ENCODE data around the gene C11orf52. TPM values are rescaled to one million over a fixed set of nuclear protein-coding genes. Genes with fewer than 3 reads are reported as not detected.
A peak's percentile ranks its signal among the peaks of the same experiment; 100 is the strongest.

The C11orf52 gene
- total and polyA plus RNA-seq, 2 of the 4 experiments (the other 2 are of a cell fraction): 0.90 to 1.1 TPM

DNA sequence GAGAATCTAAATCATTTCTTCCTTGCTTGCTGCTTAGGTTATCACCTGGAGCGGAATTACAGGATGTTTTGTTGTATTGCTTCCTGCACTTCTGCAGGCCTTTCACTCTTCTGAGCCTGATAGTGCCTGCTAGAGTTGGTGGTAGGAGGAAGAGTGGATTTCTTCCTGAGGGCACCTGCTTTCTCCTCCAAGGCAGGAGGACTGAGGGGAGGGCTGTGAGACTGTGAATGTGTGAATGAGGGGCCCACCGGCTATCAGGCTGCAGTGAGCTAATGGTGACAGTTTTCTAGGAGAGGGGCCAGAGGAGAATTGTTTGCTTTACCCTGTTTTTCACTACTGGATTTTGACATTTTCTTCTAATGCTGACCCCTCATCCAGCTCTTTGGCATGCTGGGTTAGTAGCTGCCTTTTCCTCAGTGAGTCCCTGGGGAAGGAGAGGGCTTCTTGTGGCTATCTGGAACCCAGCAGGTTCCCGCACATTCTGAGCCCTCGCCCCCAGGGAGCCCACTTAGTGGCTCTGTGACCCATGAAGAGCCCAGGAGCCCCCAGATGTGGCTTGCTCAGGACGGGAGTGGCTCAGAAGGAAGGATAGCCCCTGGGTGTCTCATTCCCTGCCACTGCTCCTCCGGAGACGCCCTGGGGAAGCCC, 57.5 kb downstream of the C11orf52 start:
- 100% methylated on average over 3 of the region's 7 CpGs; no CpG with 5 or more reads in 1 of the 2 experiments for WGBS, 2 experiments (ENCODE audit: extremely low coverage in 2 of 2, insufficient read length in 1 of 2)
- intact Hi-C loops (cut with micrococcal nuclease): no loop called here
- POLR2A ChIA-PET (ENCODE audit: unreplicated experiment): no interaction called here

More for the DNA sequence above, 57.5 kb downstream of the C11orf52 start:
- 0 out of 2 replicates have a peak overlapping the region, but pooled peaks have one; percentile 45 for H3K14ac ChIP-seq (replicated peaks; ENCODE audit: low read depth, low read length)
- peak overlapping the region; percentile 71 for H2AK9ac ChIP-seq (replicated peaks; ENCODE audit: low read depth, low read length, poor library complexity)
- no peak overlapping the region; the same call in 1 of the 2 replicates for H3K18ac ChIP-seq (ENCODE audit: low read depth, low read length)
- no peak overlapping the region for H3K4me2 ChIP-seq (ENCODE audit: low read depth, low read length)
- ATAC-seq (ENCODE audit: low read depth) (no peak), DNase-seq (no peak)
- peaks cover 6 to 22% of the 10 kb centered on the region in 2 experiments; a peak in 2 of 4 replicates for H3K79me1 ChIP-seq (ENCODE audit: low read depth in 1 of 2, low read length in 2 of 2)
- BruUV-seq (replicated peaks): no TSS peak
- no peaks in the 10 kb centered on the region for H3K27me3 ChIP-seq (ENCODE audit: control insufficient read depth, insufficient read depth, low read length)
- H3K56ac ChIP-seq (ENCODE audit: extremely low read depth, insufficient read depth, low read length): no peak overlapping the region
- no peak overlapping the region for H3K9ac ChIP-seq (ENCODE audit: low read depth, low read length)
- no peak overlapping the region; the same call in 1 of the 2 replicates for H3K23ac ChIP-seq (ENCODE audit: low read depth, low read length)
- peak overlapping the region; percentile 50 for H2AK5ac ChIP-seq (ENCODE audit: low read depth, low read length)
- H3K4ac ChIP-seq (ENCODE audit: low read depth, low read length): peak overlapping the region; percentile 62
- peak overlapping the region; percentile 57; the same call in 1 of the 2 replicates for H4K91ac ChIP-seq (ENCODE audit: insufficient read depth, low read depth, low read length)
- H4K20me1 ChIP-seq (ENCODE audit: insufficient read depth, low read length): no peaks in the 10 kb centered on the region
- peak overlapping the region; percentile 90 for H2AFZ ChIP-seq (replicated peaks; ENCODE audit: low read length, poor library complexity)
- H3K9me1 ChIP-seq (ENCODE audit: insufficient read depth, low read length): peaks cover 7% of the 10 kb centered on the region; the same call in 1 of the 2 replicates
- H3K4me3 ChIP-seq (ENCODE audit: insufficient read depth, low read depth, low read length): no peak overlapping the region
- H4K8ac ChIP-seq (ENCODE audit: low read depth in 2 of 2, low read length in 2 of 2): peak overlapping the region; percentile 46 to 77; a peak in 3 of 4 replicates
- H3K9me3 ChIP-seq (ENCODE audit: control insufficient read depth, insufficient read depth, low read length): no peaks in the 10 kb centered on the region
- CTCF ChIA-PET: no interaction called here
- dilution Hi-C loops (cut with HindIII; ENCODE audit: low sequenced_read_pairs, unreplicated experiment) (no loop called here), in situ Hi-C loops (cut with MboI; ENCODE audit: low sequenced_read_pairs) (loop anchor here (5.0 to 25.0 kb wide), 2 partner anchors 39 to 389 kb away; partner anchors contain the start of gene DIXDC1)
- 0 out of 3 replicates have a peak overlapping the region, but pooled peaks have one; percentile 68 for H2BK15ac ChIP-seq (ENCODE audit: low read depth, low read length)
- H3K36me3 ChIP-seq (ENCODE audit: control insufficient read depth, insufficient read depth, low read length): 0 out of 2 replicates have a peak, but pooled peaks cover 2% of the 10 kb centered on the region
- H3K4me1 ChIP-seq (ENCODE audit: control insufficient read depth, insufficient read depth, low read length): peaks cover 25% of the 10 kb centered on the region
- H2BK5ac ChIP-seq (ENCODE audit: low read depth, low read length, poor library complexity, severe bottlenecking): peak overlapping the region; percentile 12
- TF ChIP-seq ELK1 (IDR thresholded peaks at IDR 0.05; ENCODE audit: borderline replicate concordance, low read depth, low read length): no peak
- no peak for TF ChIP-seq MAZ (IDR thresholded peaks at IDR 0.05; ENCODE audit: borderline replicate concordance, low read depth, low read length)
- TF ChIP-seq SMC3 (IDR thresholded peaks at IDR 0.05; ENCODE audit: low read depth, low read length): no peak
- no peak for TF ChIP-seq RAD21 (IDR thresholded peaks at IDR 0.05; ENCODE audit: low read length)
- no peak for TF ChIP-seq NFE2L2 (IDR thresholded peaks at IDR 0.05; ENCODE audit: low read depth, low read length)
- no peak for TF ChIP-seq MXI1 (IDR thresholded peaks at IDR 0.05; ENCODE audit: borderline replicate concordance, low read depth, low read length)
- no peak for TF ChIP-seq POLR2A (IDR thresholded peaks at IDR 0.05; ENCODE audit: low read depth, low read length)
- no peak for TF ChIP-seq RCOR1 (IDR thresholded peaks at IDR 0.05; ENCODE audit: insufficient replicate concordance, low read length)
- TF ChIP-seq CTCF (conservative IDR thresholded peaks at IDR 0.05; ENCODE audit: low read depth, low read length): no peak
- no peak for TF ChIP-seq RFX5 (IDR thresholded peaks at IDR 0.05; ENCODE audit: low read depth, low read length)
- no peak for TF ChIP-seq USF2 (IDR thresholded peaks at IDR 0.05; ENCODE audit: low read depth, low read length)
- no peak for TF ChIP-seq FOS (IDR thresholded peaks at IDR 0.05; ENCODE audit: low read depth, low read length)
- H2BK120ac ChIP-seq (ENCODE audit: low read depth, low read length): peak overlapping the region; percentile 45; the same call in 1 of the 2 replicates
- no peak overlapping the region; the same call in 1 of the 2 replicates for H3K27ac ChIP-seq (ENCODE audit: insufficient read depth, low read length)
- H2BK20ac ChIP-seq (ENCODE audit: low read depth, low read length): peak overlapping the region; percentile 31; the same call in 1 of the 2 replicates
- H4K5ac ChIP-seq (ENCODE audit: low read depth, low read length): peak overlapping the region; percentile 74
